ENCODE measurements around the gene UNC93A.
"Not testable (repeated sequence)": the region's sequence is repeated elsewhere in the genome, so short reads cannot be mapped to it uniquely, and the experiment has no call there.

UNC93A gene

GRCh38 chr6:167270499-167271311 is 20.4 kb upstream of the UNC93A start:
- no peak for DNase-seq (ENCODE audit: low spot score)

- DNase-seq (ENCODE audit: low spot score): no peak
Measured at GRCh38 chr6:167272151-167272550, 19.0 kb upstream of the UNC93A start.

- DNase-seq (ENCODE audit: low spot score): no peak
Measured at GRCh38 chr6:167272696-167273379, 18.3 kb upstream of the UNC93A start.

- DNase-seq (ENCODE audit: low spot score): no peak
Measured at GRCh38 chr6:167274270-167274669, 16.8 kb upstream of the UNC93A start.

GRCh38 chr6:167275001-167275400 is 16.1 kb upstream of the UNC93A start:
- DNase-seq (ENCODE audit: low spot score): no peak

GRCh38 chr6:167275436-167275835 is 15.7 kb upstream of the UNC93A start:
- DNase-seq (ENCODE audit: low spot score): no peak

GRCh38 chr6:167276772-167277533 is 14.2 kb upstream of the UNC93A start:
- no peak for DNase-seq (ENCODE audit: low spot score)

- DNase-seq (ENCODE audit: low spot score): not testable (repeated sequence)
Measured at GRCh38 chr6:167278173-167278940, 12.8 kb upstream of the UNC93A start.

- no peak for DNase-seq (ENCODE audit: low spot score)
Measured at GRCh38 chr6:167279766-167280446, 11.2 kb upstream of the UNC93A start.

- DNase-seq (ENCODE audit: low spot score): not testable (repeated sequence)
Measured at GRCh38 chr6:167280466-167280865, 10.6 kb upstream of the UNC93A start.

GRCh38 chr6:167282165-167282564 is 8.9 kb upstream of the UNC93A start:
- no peak for DNase-seq (ENCODE audit: low spot score)

- DNase-seq (ENCODE audit: low spot score): not testable (repeated sequence)
Measured at GRCh38 chr6:167284565-167284964, 6.5 kb upstream of the UNC93A start.

GRCh38 chr6:167285077-167285770 is 5.9 kb upstream of the UNC93A start:
- DNase-seq (ENCODE audit: low spot score): no peak

GRCh38 chr6:167287513-167288048 is 3.5 kb upstream of the UNC93A start:
- DNase-seq (ENCODE audit: low spot score): no peak

- not testable (repeated sequence) for DNase-seq (ENCODE audit: low spot score)
Measured at GRCh38 chr6:167288591-167289225, 2.4 kb upstream of the UNC93A start.

- not testable (repeated sequence) for DNase-seq (ENCODE audit: low spot score)
Measured at GRCh38 chr6:167289291-167289690, 1.8 kb upstream of the UNC93A start.

GRCh38 chr6:167291623-167292300 is 647 bp downstream of the UNC93A start:
- DNase-seq (ENCODE audit: low spot score): no peak

GRCh38 chr6:167292301-167293087 is 1.4 kb downstream of the UNC93A start:
- no peak for DNase-seq (ENCODE audit: low spot score)

Measured in left forelimb (tissue), 1 donor.